ENCODE measurements around the gene CUX1.

DNA sequence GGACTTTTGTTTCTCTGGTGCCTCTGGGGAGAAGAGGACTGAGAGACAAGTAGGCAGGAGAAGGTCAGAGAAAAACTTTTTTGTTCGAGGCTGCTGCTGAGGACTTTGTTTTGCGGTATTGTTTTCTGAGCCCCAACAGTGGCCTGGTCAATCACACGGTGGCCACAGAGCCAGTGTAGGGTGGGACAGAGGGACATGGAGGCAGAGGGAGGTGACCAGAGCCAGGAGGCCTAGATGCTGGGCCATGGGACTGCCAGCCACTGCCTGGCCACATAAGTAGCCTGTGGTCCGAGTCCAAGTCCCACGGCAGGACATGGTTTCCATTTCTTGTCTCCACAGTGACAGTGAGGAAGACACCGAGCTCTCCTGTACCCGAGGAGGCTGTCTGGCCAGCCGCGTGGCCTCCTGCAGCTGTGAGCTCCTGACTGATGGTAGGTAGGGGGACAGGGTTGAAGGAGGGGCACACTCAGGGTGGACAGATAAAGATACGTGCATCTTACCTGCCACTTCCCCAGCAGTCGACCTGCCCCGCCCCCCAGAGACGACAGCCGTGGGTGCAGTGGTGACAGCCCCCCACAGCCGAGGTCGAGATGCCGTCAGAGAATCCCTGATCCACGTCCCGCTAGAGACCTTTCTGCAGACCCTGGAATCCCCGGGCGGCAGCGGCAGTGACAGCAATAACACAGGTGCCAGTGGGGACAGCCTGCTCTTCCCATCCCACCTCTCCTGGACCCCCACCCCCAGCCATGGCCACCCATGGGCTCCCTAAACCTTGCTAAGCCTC, 496.8 kb downstream of the CUX1 start:
- TF ChIP-seq, protein P1, sequence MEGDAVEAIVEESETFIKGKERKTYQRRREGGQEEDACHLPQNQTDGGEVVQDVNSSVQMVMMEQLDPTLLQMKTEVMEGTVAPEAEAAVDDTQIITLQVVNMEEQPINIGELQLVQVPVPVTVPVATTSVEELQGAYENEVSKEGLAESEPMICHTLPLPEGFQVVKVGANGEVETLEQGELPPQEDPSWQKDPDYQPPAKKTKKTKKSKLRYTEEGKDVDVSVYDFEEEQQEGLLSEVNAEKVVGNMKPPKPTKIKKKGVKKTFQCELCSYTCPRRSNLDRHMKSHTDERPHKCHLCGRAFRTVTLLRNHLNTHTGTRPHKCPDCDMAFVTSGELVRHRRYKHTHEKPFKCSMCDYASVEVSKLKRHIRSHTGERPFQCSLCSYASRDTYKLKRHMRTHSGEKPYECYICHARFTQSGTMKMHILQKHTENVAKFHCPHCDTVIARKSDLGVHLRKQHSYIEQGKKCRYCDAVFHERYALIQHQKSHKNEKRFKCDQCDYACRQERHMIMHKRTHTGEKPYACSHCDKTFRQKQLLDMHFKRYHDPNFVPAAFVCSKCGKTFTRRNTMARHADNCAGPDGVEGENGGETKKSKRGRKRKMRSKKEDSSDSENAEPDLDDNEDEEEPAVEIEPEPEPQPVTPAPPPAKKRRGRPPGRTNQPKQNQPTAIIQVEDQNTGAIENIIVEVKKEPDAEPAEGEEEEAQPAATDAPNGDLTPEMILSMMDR (IDR thresholded peaks at IDR 0.05) = no peak
- TF ChIP-seq EZH2 (IDR thresholded peaks at IDR 0.05; ENCODE audit: borderline replicate concordance, insufficient read depth, low read depth, low read length, poor library complexity, severe bottlenecking) = no peak
